T1000 (cell line): ENCODE results near the gene DUXA.

Experiments used
- DNase-seq: peaks from one replicate; lab custom pipeline; 2025; ENCODE audit warnings: mixed read lengths; lab: John Stamatoyannopoulos, UW

The DUXA gene

GRCh38 chr19:57105976-57106721, 61.1 kb downstream of the DUXA start:
- DNase-seq = no peak
